ENCODE measurements around the gene DPEP2.
A peak's percentile ranks its signal among the peaks of the same experiment; 100 is the strongest.
"Not testable (repeated sequence)": the region's sequence is repeated elsewhere in the genome, so short reads cannot be mapped to it uniquely, and the experiment has no call there.

The DPEP2 gene

GRCh38 chr16:67953641-67954375, 45.5 kb downstream of the DPEP2 start:
- no peak for DNase-seq

- DNase-seq = no peak
Observed at GRCh38 chr16:67951485-67951884, 47.8 kb downstream of the DPEP2 start.

GRCh38 chr16:67950335-67950843, 48.9 kb downstream of the DPEP2 start:
- no peak for DNase-seq

GRCh38 chr16:67949645-67950044, 49.6 kb downstream of the DPEP2 start:
- no peak for DNase-seq

- no peak for DNase-seq
Observed at GRCh38 chr16:67948015-67948414, 51.3 kb downstream of the DPEP2 start.

GRCh38 chr16:67946966-67947558, 52.2 kb downstream of the DPEP2 start:
- DNase-seq = no peak

- no peak for DNase-seq
Observed at GRCh38 chr16:67946128-67946569, 53.1 kb downstream of the DPEP2 start.

- no peak for DNase-seq
Observed at GRCh38 chr16:67945392-67945933, 53.8 kb downstream of the DPEP2 start.

- DNase-seq = no peak
Observed at GRCh38 chr16:67944690-67945391, 54.4 kb downstream of the DPEP2 start.

- no peak for DNase-seq
Observed at GRCh38 chr16:67943619-67944504, 55.4 kb downstream of the DPEP2 start, which contains the start of gene LCAT. Gene LCAT, minus strand, starts transcription at chr16:67944120. Its CDS starts 19 bp downstream, at chr16:67944101.

- no peak for DNase-seq
Observed at GRCh38 chr16:67943256-67943618, 56.0 kb downstream of the DPEP2 start.

- DNase-seq = no peak
Observed at GRCh38 chr16:67942510-67943255, 56.6 kb downstream of the DPEP2 start.

GRCh38 chr16:67942200-67942509, 57.1 kb downstream of the DPEP2 start:
- DNase-seq = no peak

- DNase-seq = no peak
Observed at GRCh38 chr16:67941469-67942199, 57.6 kb downstream of the DPEP2 start.

GRCh38 chr16:67940446-67941089, 58.7 kb downstream of the DPEP2 start:
- no peak for DNase-seq

GRCh38 chr16:67939507-67940445, 59.5 kb downstream of the DPEP2 start:
- DNase-seq = peak; percentile 56

- DNase-seq = not testable (repeated sequence)
Observed at GRCh38 chr16:67937713-67938112, 61.6 kb downstream of the DPEP2 start.

Data from activated CD8-positive, alpha-beta memory T cell treated with anti-CD3 and anti-CD28 coated beads, Interleukin-2, amount 50 U/mL, for 4 hours (primary cell).